Amniotic epithelial cell (primary cell): ENCODE results near the gene SPECC1L.
A peak's percentile ranks its signal among the peaks of the same experiment; 100 is the strongest.
"Not testable (repeated sequence)": the region's sequence is repeated elsewhere in the genome, so short reads cannot be mapped to it uniquely, and the experiment has no call there.

Experiments
- DNase-seq: peaks from one replicate; pipeline ENCODE4 v3.0.0-alpha.2; 2010; ENCODE audit warnings: low read depth

Gene SPECC1L

DNA sequence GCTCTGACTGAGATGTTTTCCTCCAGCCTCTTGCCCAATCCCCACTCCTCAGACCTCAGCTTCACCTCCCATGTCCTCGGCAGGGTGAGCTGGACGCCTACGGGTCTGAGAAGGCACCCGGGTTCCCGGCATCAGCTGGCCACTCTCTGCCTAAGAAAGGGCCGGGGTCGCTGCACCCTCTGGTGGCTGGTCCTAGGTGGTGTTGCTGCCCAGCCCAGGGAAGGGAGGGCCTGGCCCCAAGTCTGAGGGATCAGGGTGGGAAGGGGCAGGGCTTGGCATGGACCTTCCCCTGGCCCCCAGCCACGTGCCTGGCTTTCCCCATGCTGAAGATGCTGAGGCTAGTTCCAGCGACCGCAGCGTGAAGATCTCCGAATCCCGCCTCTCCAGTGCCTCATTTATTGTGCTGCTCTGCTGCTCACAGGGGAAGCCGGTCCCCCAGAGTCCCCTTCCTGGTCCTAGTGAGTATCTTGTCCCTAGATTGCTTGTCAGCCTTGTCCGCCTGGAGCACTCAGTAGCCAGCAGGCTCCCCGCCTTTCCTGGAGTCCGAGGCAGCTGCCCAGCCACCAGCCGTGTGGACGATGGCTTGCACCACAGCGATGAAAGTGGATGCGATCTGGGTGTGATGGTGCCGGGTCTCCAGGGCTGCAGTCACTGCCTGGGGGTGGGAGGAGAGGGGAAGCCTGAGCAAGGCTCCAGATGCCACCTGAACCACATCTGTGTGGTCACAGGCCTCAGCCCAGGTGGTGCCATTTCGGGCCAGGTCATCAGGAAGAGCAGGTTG lies 22.9 kb upstream of the SPECC1L start:
- peak; percentile 99 for DNase-seq

DNA sequence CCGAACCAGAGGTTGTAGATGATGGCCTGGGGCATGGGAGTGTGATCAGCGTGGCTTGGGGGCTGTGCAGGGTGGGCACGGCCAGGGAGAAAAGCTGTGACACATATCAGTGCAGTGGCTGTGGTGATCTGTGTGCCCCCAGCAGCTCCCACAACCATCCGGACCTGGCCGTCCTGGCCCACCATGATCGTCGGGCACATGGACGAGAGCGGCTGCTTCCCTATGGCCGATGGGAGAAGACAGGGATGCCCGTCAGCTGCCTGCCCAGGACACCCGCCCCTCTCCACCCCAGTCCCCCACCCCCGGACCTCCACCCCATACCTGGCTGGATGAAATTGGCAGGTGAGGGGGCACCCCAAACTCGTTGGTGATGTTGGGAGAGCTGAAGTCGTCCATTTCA lies 22.0 kb upstream of the SPECC1L start:
- DNase-seq: not testable (repeated sequence)

DNA sequence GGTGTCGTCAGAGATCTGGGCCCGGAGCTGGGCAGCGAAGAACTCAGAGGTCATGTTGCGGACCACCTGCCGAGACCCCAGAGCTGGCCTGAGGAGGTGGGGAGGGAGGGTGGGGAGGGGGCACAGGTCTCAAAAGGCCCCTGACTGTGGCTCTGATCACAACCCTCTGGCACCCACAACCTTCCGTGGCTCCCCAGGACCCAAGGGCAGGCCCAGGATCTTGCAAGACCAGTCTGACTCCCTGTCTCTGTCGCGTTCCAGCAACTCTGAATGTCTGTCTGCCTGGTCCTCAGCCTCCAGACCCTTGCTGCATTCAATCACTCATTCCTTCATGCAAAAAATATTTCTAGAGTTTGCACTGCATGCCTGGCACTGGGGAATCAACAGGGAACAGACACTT lies 21.2 kb upstream of the SPECC1L start:
- not testable (repeated sequence) for DNase-seq

DNA sequence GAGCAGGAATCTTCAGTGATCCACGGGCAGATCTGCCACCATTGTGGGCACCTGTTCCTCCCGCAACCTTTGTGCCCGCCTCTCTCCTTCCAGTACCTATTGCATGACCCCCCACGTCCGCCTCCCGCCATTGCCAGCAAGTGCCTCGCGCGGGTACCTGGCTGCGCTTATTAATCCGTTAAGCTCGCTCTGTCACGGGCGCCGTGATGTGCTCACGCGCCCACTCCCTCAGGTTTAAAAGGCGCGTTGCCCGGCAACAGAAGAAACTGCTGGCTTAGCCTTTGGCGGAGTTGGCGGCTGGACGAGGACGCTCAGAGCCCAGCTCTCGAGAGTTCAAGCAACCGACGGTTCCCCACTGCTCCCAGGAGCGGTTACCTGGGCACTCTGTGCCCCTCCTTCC lies 19.3 kb upstream of the SPECC1L start:
- not testable (repeated sequence) for DNase-seq

DNA sequence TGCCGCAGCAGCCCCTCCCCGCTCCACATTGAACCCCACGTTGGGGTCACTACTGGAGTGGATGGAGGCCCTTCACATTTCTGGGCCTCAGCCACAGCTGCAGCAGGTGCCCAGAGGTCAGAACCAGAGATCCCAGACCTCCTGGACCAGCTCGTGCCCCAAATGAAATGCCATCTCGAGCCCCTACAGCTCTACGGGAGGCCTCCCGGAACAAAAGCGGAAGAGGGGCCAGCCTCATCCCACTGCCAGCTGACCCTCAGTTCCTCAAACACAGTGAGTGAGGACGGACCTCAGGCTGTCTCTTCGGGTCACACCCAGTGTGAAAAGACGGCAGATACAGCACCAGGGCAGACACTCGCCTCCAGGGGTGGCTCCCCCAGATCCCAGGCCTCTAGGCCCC lies 17.5 kb upstream of the SPECC1L start:
- not testable (repeated sequence) for DNase-seq

DNA sequence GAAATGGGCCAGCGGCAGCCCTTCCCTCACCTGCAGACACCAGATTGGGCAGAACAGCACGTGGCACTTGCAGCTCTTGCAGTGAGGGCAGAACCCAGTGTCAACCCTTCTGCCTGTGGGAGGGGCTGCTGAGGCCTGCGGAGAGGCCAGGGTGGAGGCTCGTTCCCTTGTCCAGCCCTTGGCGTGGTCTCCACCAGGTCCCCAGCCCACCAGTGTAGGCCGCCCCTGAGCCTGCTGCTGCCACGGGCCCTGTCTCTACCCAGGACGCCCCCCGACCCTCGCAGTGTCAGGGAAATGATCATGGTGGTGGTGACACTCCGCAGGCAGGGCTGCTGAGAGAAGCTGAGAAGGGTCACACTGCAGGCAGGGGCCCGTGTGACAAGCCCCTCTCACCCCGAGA lies 14.5 kb upstream of the SPECC1L start:
- DNase-seq: not testable (repeated sequence)

DNA sequence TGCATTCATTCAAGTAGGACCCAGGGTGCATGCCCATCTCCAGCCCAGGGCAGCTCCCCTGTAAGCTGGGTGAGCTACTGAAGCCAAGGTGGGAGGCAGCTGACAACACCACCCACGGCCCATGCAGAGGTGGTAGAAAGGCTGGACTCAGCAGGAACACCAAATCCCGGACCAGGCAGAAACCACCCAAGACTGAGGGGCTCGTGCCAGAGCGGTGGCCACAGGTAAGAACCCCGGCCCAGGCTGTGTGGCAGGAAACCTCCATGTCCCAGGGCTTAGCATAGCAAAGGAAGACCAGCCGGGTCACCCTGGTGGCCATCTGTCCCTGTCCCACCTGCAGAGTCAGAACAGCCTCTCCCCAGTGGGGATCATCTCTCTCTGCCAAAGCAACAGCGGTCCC lies 13.9 kb upstream of the SPECC1L start:
- not testable (repeated sequence) for DNase-seq

DNA sequence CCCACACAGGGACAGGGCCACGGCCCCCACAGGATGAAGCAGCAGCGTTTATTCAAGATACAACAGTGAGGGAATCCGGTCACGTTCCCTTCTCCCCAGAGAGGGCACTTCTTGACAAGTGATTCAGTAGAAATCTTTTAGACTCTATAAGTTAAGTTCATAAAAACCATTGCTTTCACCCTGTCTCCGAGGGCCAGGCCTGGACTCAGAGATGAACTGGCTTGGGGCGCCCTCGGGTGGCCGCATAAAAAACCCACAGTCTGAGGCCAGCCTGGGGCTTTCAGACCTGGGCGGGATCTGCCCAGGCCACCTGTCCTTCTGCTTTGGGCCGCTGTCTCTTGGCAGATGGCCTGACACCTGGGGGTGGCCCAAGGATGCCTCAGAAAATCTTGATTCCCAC lies 11.2 kb upstream of the SPECC1L start:
- DNase-seq: peak; percentile 78

DNA sequence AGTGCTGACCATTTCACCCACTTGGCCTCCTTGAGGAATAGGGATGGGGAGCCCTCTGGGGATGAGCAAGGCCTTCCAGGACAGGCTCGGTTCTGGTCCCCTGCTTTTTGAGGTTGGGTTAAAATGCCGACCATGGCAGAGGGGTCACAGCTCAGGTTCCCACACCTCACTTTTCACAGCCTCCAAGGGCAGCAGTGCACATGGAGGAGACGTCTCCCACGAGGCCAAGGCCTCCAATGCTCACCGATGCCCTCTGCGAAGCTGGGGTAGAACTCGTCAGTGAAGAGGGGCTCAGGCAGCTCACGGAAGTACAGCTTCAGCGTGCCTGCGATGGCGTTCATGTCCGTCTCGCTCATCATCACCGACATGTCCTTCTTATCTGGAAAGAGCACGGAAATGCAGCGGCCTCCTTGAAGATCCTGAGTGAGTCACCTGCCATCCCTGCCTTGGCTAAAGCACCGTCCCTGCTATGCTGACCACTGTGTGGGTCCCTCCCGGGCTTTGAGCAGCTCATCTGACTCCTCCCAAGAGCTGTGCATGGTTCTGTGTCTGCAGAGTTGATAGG lies 8.4 kb upstream of the SPECC1L start:
- DNase-seq: not testable (repeated sequence)

DNA sequence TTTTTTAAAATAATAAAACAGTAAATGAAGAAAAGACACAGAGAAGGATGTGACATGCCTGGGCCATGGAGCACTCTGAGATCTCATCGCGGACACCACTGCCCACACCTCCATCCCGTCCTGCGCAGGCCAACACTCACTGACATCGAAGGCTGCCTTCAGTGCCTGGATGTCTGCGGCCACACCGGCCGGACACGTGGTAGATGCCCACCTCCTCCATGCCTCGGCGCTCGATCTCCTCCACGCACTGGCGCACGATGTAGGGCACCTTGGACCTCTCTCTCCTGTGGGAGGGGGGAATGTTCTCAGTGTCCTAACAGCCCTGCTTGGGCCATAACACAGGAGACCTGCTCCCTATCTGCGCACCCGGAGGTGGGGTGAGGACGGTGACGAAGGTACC lies 7.2 kb upstream of the SPECC1L start:
- not testable (repeated sequence) for DNase-seq

DNA sequence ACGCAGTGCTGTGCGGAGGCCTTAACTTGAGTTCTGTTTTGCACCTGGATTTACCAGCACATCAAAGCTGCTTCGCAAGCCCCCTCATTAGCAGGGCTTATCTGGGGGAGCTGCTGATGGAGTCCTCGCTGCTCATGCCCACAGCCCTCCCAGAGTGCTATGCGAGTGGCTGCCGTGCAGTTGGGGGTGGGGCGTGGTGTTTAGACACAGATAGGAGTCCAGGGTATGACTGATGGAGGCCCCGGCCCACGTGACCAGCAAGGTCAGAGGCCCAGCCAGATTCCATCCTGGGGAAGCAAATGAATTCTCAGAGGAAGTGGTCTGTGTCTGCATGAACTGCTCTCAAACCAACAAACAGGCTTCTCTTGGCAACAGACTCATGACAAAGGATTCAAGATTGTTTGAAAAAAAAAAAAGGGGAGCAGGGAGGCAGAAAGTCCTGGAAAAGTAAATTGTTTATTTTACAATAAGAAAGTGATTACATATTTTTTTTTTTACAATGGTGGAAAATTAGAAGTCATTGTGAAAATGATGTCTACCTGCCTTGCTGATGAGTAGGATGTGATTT lies 6.2 kb upstream of the SPECC1L start:
- DNase-seq: peak; percentile 72

DNA sequence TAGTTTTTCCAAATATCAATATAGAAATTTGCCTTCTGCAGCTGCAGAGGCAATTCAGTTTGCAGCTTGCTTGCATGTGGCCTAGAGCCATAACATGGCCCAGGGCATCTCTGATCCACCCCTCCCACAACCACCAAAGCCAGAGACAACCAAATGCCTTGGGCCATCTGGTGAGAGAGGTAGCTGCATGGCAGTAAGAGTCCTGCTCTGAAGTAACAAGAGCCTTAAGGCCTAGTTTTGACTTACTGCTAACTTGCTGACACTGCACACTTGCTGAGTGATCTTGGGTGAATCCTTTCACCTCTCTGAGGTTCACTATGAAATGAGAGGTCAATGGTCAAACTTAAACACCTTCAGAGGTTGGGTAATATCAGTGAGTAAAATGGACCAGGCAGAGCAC lies 4.9 kb upstream of the SPECC1L start:
- DNase-seq: no peak

DNA sequence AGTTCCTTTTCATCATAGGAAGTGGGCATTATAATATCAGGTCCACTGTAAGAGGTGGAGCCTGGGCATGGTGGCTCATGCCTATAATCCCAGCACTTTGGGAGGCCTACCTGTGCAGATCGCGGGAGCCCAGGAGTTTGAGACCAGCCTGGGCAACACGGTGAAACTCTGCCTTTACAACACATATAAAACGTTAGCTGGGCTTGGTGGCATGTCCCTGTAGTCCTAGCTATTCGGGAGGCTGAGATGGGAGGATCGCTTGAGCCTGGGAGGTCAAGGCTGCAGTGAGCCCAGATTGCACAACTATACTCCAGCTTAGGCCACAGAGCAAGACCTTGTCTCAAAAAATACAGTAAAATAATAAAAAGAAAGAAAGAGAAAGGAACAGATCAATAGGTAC lies 4.1 kb upstream of the SPECC1L start:
- DNase-seq: not testable (repeated sequence)

DNA sequence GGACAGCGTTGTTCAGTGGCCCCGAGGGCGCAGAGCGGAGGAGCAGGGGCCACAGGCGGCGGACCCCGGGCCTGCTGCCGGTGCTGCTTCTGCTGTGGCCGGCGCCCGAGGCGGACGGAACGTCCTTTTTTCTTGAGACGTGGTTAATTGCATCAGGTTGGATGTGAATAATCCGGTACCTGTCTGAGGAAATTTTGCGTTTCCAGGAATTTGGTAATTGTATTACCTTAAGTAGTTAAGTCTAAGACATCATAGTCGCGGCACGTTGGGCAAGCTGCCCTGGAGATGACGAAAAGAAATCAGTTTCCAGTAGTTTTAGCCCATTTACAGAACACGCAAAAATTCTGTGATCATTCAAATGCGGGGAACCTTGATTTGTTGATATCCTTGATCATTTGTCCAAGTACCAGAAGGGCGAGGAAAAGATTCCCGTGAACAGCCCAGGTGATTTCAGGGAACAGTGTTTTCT lies 789 bp downstream of the SPECC1L start:
- no peak for DNase-seq

DNA sequence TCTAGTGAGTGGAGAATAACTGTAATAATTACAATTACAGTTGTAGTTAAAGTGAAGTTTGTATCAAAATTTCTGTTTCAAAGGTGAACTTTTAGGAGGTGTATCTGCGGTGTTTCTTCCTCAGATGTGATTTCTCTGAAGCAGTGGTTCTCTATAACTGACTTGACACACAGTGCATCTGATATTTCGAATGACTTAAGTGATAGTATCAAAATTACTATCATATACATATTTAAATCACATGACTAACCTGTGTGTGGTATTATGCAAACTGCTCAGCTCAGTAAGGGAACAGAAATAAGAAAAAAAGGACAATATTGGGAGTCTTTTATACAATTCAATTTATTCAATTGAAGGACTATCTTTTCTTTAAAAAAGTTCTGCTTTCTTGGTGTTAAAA lies 2.4 kb downstream of the SPECC1L start:
- not testable (repeated sequence) for DNase-seq

DNA sequence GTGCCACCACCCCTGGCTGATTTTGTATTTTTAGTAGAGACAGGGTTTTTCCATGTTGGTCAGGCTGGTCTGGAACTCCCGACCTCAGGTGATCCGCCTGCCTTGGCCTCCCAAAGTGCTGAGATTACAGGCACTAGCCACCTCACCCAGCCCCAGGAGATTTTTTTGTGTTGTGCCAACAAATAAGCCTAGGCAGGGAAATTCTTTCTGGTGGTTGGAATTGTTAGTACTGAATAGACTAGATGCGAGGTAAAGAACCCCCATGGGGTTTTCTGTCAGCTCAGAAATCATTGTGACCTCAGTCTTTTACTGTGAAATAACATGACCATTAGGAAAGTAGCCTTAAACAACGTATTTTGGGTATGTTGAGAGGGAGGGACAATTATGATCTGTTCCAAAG lies 3.3 kb downstream of the SPECC1L start:
- not testable (repeated sequence) for DNase-seq

DNA sequence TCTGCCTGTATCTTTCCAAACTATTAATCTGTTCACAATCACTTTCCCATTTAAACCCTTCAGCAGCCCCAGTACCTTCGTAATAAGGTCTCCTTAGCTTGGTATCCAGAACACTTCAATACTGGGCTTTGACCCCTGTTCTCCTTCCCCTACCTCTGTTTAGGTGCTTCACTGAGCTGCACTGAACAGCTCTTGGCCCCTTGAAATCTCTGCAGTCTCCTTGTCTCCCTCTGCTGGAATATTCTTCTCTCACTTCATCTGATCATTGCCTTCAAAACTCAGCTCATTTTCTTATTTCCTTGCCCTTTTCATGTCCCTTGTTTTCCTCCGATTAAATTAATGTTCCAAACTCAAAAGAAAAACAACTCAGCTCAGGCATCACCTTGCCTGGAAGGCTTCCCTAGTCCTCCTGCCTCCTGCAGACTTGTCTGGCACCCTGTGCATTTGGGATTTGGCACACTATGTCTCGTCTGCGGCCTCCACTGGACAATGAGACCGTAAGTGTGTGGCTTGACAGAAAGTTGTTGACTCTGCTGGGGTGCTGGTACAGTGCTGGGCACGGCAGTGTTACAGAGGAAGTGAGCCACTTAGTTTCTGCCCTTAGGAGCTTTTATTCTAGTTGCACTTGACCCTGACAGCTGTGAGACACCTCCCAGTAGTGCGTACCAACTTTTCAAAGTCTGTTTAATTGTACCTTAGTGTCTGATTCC lies 4.2 kb downstream of the SPECC1L start:
- not testable (repeated sequence) for DNase-seq

DNA sequence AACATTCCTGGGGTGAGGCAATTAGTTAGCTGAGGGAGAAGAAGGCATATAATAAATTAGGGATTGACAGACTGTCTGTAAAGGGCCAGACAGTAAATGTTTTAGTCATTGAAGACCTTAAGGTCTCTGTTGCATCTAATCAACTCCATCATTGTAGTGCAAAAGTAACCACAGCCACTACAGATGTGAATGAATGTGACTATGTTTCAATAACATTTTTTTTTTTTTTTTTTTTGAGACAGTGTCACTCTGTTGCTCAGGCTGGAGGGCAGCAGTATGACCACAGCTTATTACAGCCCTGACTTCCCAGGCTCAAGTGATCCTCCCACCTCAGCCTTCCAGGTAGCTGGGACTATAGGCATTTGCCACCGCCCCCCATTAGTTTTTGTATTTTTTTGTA lies 9.7 kb downstream of the SPECC1L start:
- not testable (repeated sequence) for DNase-seq

DNA sequence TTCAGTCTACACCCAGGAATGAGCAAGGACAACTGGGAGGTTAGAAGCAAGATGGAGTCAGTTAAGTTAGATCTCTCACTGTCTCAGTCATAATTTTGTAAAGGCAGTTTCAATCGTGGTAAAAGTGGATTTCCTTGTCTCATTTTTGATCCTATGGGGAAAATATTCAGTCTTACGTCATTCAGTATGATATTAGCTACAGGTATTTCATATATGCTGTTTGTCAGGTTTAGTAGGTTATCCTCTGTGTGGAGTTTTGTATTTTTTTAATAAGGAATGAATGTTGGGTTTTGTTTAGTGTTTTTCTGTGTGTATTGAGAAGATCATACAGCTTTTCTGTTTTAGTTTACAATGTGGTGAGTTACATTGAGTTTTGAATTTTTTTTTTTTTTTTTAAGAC lies 11.8 kb downstream of the SPECC1L start:
- no peak for DNase-seq

DNA sequence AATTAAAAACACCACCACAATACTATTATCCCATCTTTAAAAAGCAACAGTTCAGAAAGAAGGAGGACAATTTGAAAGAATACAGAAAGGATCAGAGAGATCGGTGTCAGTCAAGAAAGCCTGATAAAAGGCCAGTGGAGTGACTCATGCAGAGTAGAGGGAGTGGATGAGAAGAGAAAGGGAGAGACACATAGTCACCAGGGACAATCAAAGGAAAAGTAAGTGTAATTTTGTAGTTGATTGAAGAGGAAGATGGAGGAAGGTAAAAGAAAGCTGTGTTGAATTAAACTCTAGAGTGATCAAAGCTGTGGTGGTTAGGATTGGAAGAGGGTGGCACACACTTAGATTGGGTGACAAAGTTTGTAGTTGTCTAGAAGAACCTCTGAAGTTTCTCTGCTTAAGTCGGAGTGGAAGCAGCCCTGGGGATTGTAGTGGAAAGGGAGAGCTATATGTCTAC lies 14.1 kb downstream of the SPECC1L start:
- peak; percentile 50 for DNase-seq

DNA sequence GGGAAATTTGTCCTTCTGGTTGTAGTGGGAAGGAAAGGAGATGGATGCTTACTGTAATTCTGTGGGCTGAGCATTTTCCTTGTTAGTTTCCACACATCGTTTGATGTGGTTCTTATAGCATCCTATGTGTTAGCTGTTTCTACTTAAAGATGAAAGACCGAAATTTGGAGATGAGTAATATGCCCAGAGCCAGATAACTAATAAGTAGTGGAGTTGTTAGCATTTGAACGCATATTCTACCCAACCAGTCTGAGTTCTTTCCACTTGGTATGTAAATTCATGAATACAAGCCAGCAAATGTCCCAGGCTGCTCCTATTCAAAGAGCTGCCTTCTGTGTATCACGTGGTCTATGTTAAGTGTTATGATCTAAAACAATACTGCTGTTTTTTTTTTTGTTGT lies 14.6 kb downstream of the SPECC1L start:
- DNase-seq: no peak

DNA sequence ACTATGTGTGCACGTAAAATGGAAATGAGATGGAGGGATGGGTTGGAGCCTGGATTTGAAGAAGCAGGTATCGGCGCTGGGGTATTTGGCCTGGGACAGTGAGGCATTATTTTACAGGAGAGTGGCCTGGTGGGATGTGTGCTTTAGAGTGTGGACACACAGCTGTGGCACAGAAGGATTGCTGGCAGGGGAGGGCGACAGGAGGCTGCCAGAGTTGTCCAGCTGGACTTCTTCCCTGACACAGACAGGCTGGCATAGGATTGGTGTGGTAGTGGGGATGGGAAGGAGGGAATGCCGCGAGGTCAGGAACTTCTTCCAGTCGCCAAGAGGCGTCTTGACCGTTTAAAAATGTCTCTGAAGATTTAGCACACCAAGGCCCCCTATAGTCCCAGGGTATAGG lies 16.6 kb downstream of the SPECC1L start:
- not testable (repeated sequence) for DNase-seq

DNA sequence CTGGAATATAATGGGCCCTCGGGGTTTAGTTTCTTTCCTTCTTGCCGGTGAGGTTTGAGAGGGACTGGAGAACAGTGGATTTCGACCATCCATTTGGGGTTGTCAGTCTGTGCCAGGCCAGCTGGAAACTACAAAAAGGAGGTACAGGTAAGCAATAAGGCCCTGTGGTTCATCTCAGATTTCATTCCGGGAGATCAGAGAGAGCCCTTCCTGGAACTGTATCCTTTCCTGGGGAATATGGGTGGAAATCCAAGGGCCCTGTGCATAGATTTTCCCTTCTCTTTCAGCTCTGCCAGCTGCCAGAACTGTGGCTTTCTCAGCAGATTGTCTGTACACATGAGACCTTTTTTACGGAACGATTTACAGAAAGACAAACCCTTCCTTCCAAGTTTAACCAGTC lies 17.2 kb downstream of the SPECC1L start:
- not testable (repeated sequence) for DNase-seq
